Activated CD4-positive, alpha-beta T cell treated with anti-CD3 and anti-CD28 coated beads, Interleukin-2, amount 50 U/mL, for 16 hours (primary cell): ENCODE results near the gene PLAAT3.
"Not testable (repeated sequence)": the region's sequence is repeated elsewhere in the genome, so short reads cannot be mapped to it uniquely, and the experiment has no call there.

ENCODE experiments used
- DNase-seq: peaks from one replicate; pipeline ENCODE4 v3.0.0-alpha.2; 2020

The PLAAT3 gene

DNA sequence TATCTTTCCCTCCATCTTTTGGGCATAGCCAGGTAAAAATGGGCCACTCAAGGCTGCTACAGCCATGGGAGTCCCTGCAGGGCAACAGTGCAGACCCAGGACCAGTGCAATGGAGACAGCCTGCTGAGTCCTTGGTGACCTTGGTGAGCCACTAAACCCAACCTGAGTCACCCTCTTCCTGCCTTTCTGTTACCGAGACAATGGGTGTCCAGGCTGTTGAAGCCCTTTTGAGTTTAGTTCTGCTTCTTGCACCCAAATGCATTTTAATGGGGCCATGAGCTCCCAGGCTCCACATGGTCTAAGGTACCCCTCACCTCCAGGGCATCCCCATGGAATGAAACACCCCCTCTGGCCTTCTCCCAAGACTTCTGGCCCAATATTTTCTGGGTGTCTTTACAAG is 78.5 kb downstream of the PLAAT3 start:
- DNase-seq: peak; percentile 63

DNA sequence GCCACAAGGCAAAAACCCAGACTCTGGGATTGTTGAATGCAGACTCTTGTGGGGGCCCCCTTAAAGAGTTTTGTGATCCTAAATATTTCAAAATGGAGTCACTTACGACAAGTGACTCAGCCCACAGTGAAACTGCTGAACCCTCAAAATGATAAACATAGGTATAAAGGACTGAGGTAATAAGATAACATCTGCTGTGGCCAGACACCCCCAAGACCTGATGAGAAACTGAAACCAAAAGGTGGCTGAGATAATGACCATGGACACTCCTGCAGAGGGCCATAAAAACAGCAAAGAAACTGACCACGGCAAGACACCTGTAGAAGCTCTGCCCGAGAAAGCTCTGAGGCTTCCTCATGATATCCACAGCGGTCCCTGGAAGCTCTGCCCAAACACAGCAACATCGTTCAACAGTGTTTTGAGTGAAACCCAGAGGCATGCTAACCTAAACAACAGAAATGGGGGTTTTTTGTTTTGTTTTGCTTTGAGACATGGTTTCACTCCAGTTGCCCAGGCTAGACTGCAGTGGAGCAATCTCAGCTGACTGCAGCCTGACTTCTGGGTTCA is 79.3 kb downstream of the PLAAT3 start:
- DNase-seq: peak; percentile 66

DNA sequence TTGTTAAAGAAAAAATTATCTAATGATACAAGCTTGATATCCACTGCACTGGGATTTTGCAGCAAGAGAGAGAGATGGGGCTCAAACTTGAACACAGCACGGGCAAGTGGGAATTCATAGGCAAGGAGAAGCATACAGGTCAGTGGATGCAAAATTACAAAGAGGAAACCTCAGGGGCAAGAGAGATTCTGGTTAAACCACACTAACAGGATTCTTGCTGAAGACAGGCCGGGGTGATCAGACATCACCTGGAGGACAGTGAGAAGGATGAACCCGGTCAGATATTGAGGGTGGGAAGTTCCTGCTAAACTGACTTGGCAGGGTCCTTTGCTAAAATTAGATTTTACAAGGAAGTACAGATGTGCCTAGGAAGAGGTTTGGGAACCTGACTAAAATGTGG is 80.2 kb downstream of the PLAAT3 start:
- DNase-seq: no peak

DNA sequence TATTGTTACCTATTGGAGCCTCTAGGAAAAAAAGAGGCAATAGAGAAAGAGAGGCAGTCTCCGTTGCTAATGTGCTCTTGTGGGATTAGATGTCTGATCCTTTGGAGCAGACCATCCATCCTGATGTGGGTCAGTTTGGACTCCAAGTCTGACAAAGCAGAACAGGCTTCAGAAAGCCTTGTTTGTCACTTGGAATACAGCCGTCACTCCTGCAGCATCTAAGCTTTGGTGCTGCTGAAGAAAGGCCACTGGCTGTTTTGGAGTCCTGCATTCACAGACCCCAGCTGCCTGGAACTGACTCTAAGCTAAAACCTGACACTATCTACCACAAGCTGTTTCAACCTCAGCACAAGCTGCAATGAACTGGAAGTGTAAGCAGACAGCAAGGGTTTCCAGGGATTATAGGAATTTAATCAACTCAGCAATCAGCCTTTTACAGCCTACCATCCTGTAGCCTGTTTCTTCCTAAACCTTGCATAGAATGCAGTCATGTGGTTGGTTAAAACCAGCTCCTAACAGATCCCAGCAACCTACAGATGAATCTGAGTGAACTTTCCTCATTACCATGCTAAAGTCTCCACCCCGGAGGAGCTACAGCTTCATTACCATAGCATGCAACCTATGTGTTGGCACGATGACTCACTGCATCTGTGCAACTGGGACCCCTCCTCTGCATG is 81.3 kb downstream of the PLAAT3 start:
- DNase-seq: no peak

DNA sequence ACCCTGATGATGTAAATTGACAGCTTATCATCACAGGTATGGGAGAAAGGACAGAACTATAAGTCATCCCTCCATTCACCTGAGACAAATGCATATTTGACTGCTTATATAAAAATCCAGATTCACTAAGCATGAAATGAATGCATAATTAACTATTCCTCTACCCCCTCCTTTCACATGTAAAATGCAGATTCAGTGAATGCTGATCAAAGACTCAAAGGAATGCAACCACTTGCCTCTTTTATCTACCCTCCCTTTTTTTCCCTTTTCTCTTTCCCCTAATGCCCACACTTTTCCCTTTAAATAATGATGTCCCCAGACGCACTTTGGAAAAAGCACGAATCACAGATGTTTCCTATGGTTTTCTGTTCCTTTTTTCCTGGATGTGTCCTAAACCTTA is 82.1 kb downstream of the PLAAT3 start:
- DNase-seq: no peak

DNA sequence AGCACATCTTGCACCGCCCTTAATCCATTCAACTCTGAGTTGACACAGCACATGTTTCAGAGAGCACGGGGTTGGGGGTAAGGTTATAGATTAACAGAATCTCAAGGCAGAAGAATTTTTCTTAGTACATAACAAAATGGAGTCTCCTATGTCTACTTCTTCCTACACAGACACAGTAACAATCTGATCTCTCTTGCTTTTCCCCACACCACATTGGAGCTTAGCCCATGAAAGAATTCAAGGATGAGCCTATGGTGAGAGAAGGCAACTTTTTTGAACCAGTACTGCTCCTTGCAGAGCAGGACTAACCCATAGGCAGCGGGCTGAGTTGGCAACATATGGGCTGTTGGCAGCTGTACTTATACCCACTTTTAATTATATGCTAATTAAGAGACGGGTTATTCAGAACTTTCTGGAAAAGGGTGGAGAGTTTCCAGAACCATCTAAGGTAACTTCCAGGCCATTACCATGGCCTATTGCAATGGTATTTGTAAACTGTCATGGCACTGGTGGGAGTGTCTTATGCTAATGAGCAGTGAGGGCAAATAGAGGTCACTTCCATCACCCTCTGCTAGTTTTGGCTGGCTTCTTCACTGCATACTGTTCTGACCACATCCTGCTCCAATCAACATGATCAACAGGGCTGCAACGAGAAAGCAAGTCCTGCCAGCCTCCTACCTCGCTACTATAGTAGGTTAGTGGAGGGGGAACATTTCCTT is 83.0 kb downstream of the PLAAT3 start:
- peak; percentile 61 for DNase-seq

DNA sequence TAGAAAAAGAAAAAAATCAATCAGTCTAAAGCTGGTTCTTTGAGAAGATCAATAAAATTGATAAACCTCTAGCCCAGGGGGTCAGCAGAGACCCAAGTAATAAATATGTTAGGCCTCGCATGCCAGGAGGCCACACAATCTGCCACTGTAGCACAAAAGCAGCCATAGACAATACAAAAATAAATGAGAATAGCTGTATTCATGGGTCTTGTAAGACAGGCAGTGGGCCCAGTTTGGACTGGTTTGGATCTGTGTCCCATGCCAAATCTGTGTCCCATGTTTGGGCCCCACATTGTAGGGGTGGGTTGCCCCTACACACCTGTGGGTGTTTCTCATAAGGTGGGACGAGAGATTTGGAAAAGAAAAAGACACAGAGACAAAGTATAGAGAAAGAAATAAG is 84.2 kb downstream of the PLAAT3 start:
- DNase-seq: no peak

DNA sequence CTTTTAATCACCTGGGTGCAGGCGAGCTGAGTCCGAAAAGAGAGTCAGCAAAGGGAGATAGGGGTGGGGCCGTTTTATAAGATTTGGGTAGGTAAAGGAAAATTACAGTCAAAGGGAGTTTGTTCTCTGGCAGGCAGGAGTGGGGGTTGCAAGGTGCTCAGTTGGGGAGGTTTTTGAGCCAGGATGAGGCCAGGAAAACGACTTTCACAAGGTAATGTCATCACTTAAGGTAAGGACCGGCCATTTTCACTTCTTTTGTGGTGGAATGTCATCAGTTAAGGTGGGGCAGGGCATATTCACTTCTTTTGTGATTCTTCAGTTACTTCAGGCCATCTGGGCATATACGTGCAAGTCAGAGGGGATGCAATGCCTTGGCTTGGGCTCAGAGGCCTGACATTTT is 84.9 kb downstream of the PLAAT3 start:
- not testable (repeated sequence) for DNase-seq

DNA sequence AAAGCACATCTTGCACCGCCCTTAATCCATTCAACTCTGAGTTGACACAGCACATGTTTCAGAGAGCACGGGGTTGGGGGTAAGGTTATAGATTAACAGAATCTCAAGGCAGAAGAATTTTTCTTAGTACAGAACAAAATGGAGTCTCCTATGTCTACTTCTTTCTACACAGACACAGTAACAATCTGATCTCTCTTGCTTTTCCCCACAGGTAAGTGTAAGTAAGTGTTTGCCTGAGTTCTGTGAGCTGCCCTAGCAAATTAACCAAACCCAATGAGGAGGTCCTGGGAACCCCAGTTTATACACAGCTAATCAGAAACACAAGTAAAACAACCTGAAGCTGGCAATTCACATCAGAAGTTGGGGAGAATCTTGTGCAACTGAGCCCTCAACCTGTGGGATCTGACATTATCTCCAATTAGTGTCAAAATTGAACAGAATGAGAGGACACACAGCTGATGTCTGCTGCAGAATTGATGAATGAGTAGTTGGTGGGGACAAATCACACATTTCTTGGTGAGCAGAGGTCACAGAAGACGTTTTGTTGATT is 85.4 kb downstream of the PLAAT3 start:
- not testable (repeated sequence) for DNase-seq

DNA sequence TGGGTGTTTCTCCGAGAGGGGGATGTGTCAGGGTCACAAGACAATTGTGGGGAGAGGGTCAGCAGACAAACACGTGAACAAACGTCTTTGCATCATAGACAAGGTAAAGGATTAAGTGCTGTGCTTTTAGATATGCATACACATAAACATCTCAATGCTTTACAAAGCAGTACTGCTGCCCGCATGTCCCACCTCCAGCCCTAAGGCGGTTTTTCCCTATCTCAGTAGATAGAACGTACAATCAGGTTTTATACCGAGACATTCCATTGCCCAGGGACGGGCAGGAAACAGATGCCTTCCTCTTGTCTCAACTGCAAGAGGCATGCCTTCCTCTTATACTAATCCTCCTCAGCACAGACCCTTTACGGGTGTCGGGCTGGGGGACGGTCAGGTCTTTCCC is 86.1 kb downstream of the PLAAT3 start:
- not testable (repeated sequence) for DNase-seq

DNA sequence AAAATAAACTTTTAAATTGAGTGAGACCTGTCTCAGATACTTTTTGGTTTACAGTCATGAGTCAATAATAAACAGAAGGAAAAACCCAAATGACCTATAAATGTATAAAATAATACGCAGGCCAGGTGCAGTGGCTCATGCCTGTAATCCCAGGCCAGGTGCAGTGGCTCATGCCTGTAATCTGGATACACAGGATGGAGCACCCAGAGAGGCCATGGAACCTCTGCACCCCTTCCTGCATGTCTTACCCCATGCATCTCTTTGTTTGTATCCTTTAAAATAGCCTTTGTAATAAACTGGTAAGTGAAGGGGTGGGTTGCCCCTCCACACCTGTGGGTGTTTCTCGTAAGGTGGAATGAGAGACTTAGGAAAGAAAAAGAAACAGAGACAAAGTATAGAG is 86.6 kb downstream of the PLAAT3 start:
- DNase-seq: no peak
